VCaP (cell line): ENCODE data around the gene TAOK3.

Source experiments
- H3K27ac ChIP-seq: fragments of 450-650 bp; 2 replicates; pipeline ENCODE4 v1.5.1; 2017
- CTCF ChIP-seq: fragments of 450-650 bp; conservative IDR thresholded peaks from 2 replicates; pipeline ENCODE4 v1.5.1; 2017; ENCODE audit warnings: mild to moderate bottlenecking, moderate library complexity

Gene TAOK3

GRCh38 chr12:118371321-118372282 lies 1.1 kb downstream of the TAOK3 start:
- TF ChIP-seq CTCF, result no peak
- H3K27ac ChIP-seq, result peak overlapping the region; percentile 83

GRCh38 chr12:118370601-118371000 lies 2.1 kb downstream of the TAOK3 start:
- H3K27ac ChIP-seq, result peak overlapping the region; percentile 83
- TF ChIP-seq CTCF, result no peak

- H3K27ac ChIP-seq, result no peak overlapping the region
- TF ChIP-seq CTCF, result no peak
These were observed 3.9 kb downstream of the TAOK3 start for GRCh38 chr12:118368821-118369220.

- no peak for TF ChIP-seq CTCF
- no peak overlapping the region for H3K27ac ChIP-seq
These were observed 10.8 kb downstream of the TAOK3 start for GRCh38 chr12:118361889-118362288.

GRCh38 chr12:118361092-118361404 lies 11.7 kb downstream of the TAOK3 start:
- TF ChIP-seq CTCF, result no peak
- H3K27ac ChIP-seq, result no peak overlapping the region

- no peak for TF ChIP-seq CTCF
- no peak overlapping the region for H3K27ac ChIP-seq
These were observed 13.2 kb downstream of the TAOK3 start for GRCh38 chr12:118359541-118359915.

GRCh38 chr12:118358612-118359540 lies 13.8 kb downstream of the TAOK3 start:
- no peak overlapping the region for H3K27ac ChIP-seq
- no peak for TF ChIP-seq CTCF
